ENCODE data around the gene MRPL10.

DNA sequence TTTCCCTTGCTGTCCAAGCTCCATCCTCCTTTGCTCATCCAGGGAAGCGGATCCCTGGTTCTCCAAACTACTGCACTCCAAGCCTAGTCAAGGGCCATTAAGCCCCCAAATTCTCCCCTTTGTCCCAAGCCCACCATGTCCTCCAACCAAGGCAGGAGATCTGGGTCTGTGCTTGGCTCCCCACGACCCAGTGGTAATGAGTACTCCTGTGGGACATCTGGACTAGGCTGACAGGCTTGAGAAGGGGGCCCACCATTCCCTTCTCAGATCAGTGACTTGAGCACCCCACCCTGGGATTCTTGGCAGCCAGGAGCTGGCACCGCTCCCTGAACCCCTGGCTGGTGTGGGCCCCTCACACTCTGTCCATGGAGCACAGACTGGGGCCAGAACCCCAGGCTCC lies 26.9 kb downstream of the MRPL10 start:
- no peak for TF ChIP-seq POLR2A (IDR thresholded peaks at IDR 0.05)
- TF ChIP-seq, protein P1, sequence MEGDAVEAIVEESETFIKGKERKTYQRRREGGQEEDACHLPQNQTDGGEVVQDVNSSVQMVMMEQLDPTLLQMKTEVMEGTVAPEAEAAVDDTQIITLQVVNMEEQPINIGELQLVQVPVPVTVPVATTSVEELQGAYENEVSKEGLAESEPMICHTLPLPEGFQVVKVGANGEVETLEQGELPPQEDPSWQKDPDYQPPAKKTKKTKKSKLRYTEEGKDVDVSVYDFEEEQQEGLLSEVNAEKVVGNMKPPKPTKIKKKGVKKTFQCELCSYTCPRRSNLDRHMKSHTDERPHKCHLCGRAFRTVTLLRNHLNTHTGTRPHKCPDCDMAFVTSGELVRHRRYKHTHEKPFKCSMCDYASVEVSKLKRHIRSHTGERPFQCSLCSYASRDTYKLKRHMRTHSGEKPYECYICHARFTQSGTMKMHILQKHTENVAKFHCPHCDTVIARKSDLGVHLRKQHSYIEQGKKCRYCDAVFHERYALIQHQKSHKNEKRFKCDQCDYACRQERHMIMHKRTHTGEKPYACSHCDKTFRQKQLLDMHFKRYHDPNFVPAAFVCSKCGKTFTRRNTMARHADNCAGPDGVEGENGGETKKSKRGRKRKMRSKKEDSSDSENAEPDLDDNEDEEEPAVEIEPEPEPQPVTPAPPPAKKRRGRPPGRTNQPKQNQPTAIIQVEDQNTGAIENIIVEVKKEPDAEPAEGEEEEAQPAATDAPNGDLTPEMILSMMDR (IDR thresholded peaks at IDR 0.05): no peak

Measured in right lobe of liver (tissue), 4 donors.